ENCODE data around the gene TEX19.

Gene TEX19

DNA sequence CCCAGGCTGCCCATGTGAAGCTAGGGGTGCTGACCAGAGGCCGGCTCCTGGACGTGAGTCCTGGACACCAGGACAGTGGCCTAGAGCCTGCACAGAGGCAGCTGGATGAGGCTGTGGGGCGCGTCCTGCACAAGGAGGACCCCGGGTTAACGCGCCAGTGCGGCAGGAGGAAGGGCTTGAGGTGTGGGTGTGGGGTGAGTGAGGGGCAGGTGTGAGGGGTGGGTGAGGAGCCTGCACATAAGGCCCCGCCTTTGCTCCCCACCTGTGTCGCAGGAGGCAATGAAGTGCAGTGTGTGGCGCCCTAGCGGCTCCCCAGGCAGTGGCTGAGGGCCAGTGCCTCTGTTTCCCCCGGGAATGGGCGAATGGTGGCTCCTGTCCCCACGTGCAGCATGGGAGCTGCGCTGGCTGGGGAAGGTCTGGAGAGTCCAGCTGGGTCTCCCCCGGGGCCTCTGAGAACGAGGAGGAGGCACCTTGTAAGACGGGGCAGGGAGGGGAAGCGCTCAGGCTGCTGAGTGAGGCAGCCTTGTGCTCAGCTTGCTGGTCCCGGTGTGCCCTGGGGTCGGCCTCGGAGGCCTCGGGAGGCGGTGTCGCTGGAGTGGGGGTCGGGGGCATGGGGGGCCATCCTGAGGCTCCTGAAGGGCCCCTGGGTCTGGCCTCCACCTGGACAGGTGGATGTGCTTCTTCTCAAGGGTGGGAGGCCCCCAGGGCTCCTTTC, 44.9 kb upstream of the TEX19 start:
- TF ChIP-seq, protein P1, sequence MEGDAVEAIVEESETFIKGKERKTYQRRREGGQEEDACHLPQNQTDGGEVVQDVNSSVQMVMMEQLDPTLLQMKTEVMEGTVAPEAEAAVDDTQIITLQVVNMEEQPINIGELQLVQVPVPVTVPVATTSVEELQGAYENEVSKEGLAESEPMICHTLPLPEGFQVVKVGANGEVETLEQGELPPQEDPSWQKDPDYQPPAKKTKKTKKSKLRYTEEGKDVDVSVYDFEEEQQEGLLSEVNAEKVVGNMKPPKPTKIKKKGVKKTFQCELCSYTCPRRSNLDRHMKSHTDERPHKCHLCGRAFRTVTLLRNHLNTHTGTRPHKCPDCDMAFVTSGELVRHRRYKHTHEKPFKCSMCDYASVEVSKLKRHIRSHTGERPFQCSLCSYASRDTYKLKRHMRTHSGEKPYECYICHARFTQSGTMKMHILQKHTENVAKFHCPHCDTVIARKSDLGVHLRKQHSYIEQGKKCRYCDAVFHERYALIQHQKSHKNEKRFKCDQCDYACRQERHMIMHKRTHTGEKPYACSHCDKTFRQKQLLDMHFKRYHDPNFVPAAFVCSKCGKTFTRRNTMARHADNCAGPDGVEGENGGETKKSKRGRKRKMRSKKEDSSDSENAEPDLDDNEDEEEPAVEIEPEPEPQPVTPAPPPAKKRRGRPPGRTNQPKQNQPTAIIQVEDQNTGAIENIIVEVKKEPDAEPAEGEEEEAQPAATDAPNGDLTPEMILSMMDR (IDR thresholded peaks at IDR 0.05): no peak
- no peak for DNase-seq (ENCODE audit: low spot score)
- H3K27ac ChIP-seq: no peak overlapping the region
- no peak overlapping the region for H3K4me3 ChIP-seq

DNA sequence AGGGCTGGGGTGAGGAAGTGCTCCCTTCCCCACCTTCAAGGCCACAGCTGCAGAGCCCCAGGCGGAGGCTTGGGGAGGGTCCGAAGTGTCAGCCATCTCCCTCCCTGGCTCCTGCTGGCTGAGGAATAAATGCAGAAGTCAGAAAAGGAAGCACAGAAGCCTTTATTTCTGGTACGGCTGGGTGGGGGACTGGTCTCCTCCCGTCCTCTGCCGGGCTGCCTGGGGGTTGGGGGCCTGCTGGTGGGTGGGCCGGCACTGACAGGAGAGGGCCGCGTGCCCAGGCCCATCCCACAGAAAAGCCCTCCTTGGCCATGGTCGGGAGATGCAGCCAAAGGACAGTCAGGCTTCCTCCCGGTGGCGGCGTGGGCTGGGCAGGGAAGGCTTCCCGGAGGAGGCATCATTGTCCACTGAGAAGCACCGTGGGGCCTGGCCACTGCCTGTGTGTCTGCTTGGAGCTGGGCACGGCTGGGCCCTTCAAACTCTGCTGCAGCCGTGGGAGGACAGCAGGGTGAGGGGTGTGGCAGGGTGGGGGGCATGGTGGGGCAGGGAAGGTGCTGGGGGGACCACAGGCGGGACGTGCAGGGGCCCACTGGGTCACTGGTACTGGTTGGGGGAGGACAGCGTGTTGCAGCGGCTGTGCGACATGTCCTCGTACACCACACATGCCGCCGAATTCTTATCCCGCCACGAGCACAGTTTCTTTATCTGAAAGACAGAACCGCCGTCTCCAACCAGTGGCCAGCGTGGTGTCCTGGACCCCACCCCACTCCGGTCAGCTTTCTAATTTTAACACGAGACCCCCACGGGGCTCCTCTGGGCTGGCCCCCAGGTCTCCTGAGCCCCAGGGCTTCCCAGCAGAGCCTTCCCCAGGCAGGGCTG, 44.1 kb upstream of the TEX19 start:
- peak overlapping the region; percentile 43 for H3K4me3 ChIP-seq
- TF ChIP-seq, protein P1 (IDR thresholded peaks at IDR 0.05): no peak
- no peak overlapping the region for H3K27ac ChIP-seq

DNA sequence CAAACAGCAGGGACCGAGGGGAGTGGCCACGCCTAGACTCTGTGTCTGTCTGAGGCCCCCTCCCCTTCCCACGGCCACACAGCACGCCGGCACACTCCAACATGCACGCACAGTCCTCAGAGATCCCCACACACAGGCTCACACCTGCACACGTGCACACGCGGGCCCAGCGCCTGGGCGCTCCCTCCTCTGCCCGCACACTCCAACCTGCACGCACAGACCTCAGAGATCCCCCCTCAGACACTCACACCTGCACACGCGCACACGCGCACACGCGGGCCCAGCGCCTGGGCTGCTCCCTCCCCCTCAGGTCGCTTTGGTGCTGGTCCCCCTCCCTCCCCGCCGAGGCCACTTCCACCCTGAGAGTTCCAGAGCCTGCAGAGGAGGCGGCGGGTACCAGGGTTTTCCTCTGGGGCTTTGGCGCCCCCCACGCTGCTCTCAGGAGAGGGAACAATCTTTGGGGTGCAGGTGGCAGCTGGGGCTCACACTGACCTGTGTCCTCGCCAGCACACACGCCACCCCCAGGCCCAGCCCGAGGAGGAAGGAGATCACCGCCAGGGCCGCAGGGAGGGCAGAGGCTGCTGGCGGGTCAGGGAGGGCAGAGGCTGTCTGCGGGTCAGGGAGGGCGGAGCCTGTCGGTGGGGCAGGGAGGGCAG, 43.2 kb upstream of the TEX19 start:
- DNase-seq (ENCODE audit: low spot score): no peak
- TF ChIP-seq, protein P1 (IDR thresholded peaks at IDR 0.05): no peak
- H3K27ac ChIP-seq: no peak overlapping the region
- H3K4me3 ChIP-seq: peak overlapping the region; percentile 43

More for the DNA sequence above, 44.1 kb upstream of the TEX19 start:
- no peak for DNase-seq (ENCODE audit: low spot score)

DNA sequence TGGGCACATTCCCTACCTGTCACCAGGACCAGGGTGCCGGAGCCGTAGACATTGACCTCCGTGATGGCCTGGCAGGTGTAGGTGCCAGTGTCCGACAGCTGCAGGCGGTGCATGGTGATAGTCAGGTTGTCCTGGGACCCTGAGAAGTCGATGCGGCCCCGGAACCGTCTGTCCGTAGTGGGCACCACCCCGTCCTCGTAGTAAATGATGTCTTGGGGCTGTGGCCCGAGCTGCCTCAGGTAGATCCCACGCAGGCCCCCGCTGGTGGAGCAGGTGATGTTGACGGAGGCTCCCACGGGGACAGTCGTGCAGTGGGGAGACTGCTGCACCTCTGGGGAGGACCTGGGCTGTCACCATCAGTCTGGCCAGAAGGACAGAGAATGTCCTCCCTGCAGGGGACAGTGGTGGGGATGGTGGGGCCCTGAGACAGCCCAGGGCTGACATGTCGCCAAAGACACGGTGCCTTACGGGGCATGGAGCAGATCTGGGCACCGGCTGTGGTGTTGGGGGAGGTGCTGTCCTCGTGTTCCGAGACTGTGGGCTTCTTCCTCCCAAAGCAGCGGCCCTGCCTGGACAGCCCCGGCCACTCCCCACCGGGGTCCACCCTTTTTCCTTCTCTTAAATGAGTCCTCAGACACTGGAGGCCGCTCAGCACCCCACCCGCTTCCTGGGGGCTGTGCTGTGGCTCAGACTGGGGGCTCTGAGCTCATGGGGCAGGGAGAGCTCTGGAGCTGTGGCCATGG, 42.2 kb upstream of the TEX19 start:
- no peak overlapping the region for H3K4me3 ChIP-seq
- no peak overlapping the region for H3K27ac ChIP-seq
- DNase-seq (ENCODE audit: low spot score): no peak
- TF ChIP-seq, protein P1 (IDR thresholded peaks at IDR 0.05): no peak

DNA sequence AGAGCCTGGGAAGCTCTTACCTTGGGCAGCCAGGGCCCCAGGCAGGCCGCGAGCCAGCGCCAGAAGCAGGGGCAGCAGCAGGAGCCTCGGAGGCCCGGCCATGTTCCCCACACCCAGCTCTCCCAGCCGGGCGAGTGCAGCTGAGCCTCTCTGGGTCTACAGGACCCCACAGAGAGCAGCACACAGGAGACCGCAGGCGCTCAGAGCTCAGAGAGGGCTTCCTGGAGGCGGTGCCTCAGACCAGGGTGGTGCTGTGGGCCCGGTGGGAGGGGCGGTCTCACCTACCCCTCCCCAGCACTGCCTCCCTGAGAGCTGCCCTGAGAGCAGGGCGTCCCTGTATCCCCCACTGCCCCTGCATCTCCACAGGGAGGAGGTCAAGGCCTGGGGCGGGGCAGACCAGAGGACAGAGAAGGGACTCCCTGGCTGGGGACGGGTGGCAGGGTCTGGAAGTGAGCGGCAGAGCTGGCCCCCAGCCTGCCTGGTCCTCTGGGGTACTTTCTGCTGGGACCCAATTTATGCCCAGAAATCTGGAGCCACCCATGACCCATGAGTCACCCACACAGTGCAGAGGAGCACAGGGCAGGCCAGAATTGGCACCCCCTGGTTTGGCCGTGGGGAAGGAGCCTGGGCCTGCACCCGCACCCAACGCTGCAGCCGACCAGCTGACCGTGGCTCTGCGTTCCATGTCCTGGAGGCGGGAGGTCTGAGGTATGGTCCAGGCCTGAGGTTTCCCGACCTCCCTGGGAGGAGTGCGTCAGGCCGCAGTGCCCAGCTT, 41.5 kb upstream of the TEX19 start, which contains the start of gene CD7:
CD7 (minus strand) TSS at position 215 of the 775 bp plus-strand sequence; CDS start at position 102, 113 bp downstream.
- no peak within 1 kb of the TSS for H3K27ac ChIP-seq
- no peak for DNase-seq (ENCODE audit: low spot score)
- TF ChIP-seq, protein P1 (IDR thresholded peaks at IDR 0.05): no peak
- H3K4me3 ChIP-seq: no peak within 1 kb of the TSS

DNA sequence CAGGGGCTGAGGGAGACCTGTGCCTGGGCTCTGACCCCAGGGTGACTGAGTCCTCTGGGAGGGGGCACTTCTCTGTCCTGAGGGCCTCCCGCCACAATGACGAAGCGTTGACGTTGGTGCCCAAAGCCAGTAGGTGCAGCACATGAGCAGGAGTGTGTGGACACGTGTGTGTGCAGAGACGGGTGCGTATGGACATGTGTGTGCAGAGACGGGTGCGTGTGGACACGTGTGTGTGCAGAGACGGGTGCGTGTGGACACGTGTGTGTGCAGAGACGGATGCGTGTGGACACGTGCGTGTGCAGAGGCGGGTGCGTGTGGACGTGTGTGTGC, 40.9 kb upstream of the TEX19 start:
- DNase-seq (ENCODE audit: low spot score): no peak
- Histone ChIP-seq H3K27ac (no peak overlapping the region), H3K4me3 (no peak overlapping the region)
- TF ChIP-seq, protein P1 (IDR thresholded peaks at IDR 0.05): no peak
